WTC11 (cell line): Measurements from ENCODE around the gene DLG5. TPM values are rescaled to one million over a fixed set of nuclear protein-coding genes. Genes with fewer than 3 reads are reported as not detected.
A peak's percentile ranks its signal among the peaks of the same experiment; 100 is the strongest.

Experiments
- ATAC-seq: fragments of 200-7000 bp; cut with Tn5 transposase; 2 replicates; pipeline ENCODE4 v1.10.0; 2021; ENCODE audit warnings: mild to moderate bottlenecking, moderate library complexity
- CTCF ChIA-PET: fragments of 300-600 bp; sonication (Branson Sonifier 250); formaldehyde crosslinking; loops from one replicate; lab custom pipeline; 2021; ENCODE audit warnings: antibody characterized with exemption; lab: Charles Lee
- POLR2A ChIA-PET: fragments of 350-600 bp; sonication (Branson Sonifier 250); formaldehyde crosslinking; loops from one replicate; lab custom pipeline; 2021; ENCODE audit warnings: antibody characterized with exemption; lab: Charles Lee
- DNase-seq: peaks from one replicate; pipeline ENCODE4 v3.0.0; 2021; ENCODE audit warnings: low spot score
- H3K27ac Mint-ChIP-seq: 2 replicates; pipeline ENCODE4 v1.8.0; 2021; ENCODE audit warnings: mixed read lengths
- H3K27me3 Mint-ChIP-seq: 2 replicates; pipeline ENCODE4 v1.8.0; 2021; ENCODE audit warnings: low read depth, mild to moderate bottlenecking, moderate library complexity, mixed read lengths
- H3K36me3 Mint-ChIP-seq: 2 replicates; pipeline ENCODE4 v1.8.0; 2021; ENCODE audit warnings: mixed read lengths
- H3K4me1 Mint-ChIP-seq: 2 replicates; pipeline ENCODE4 v1.8.0; 2022; ENCODE audit warnings: mixed read lengths
- H3K4me3 Mint-ChIP-seq: 2 replicates; pipeline ENCODE4 v1.8.0; 2021; ENCODE audit warnings: mild to moderate bottlenecking, moderate library complexity, mixed read lengths
- H3K9me3 Mint-ChIP-seq: 2 replicates; pipeline ENCODE4 v1.8.0; 2021; ENCODE audit warnings: mixed read lengths
- ATF6 ChIP-seq: sonication (generic); formaldehyde crosslinking; IDR thresholded peaks from 2 replicates; pipeline ENCODE4 v1.8.1; 2023; ENCODE audit warnings: mild to moderate bottlenecking, missing genetic modification reagents
- CREB1 ChIP-seq: sonication (generic); formaldehyde crosslinking; IDR thresholded peaks from 2 replicates; pipeline ENCODE4 v1.8.0; 2023; ENCODE audit warnings: mild to moderate bottlenecking, missing genetic modification reagents
- CREM ChIP-seq: sonication (generic); formaldehyde crosslinking; IDR thresholded peaks from 2 replicates; pipeline ENCODE4 v1.8.1; 2022; ENCODE audit warnings: mild to moderate bottlenecking, missing genetic modification reagents, moderate library complexity
- ELF4 ChIP-seq: sonication (generic); formaldehyde crosslinking; IDR thresholded peaks from 2 replicates; pipeline ENCODE4 v1.8.1; 2022; ENCODE audit warnings: low read depth, mild to moderate bottlenecking, moderate library complexity, missing genetic modification reagents
- FOXP1 ChIP-seq: sonication (generic); formaldehyde crosslinking; IDR thresholded peaks from 2 replicates; pipeline ENCODE4 v1.8.0; 2022; ENCODE audit warnings: missing genetic modification reagents, mild to moderate bottlenecking, moderate library complexity, borderline replicate concordance
- GRHL2 ChIP-seq: fragments of 250-450 bp; sonication (Bioruptor Pico); IDR thresholded peaks from 2 replicates; pipeline ENCODE4 v1.8.0; 2022; ENCODE audit warnings: mild to moderate bottlenecking, moderate library complexity; ENCODE audit not compliant: insufficient replicate concordance, severe bottlenecking
- GTF2I ChIP-seq: fragments of 250-450 bp; sonication (Bioruptor Pico); conservative IDR thresholded peaks from 2 replicates; pipeline ENCODE4 v1.4.0; 2021; ENCODE audit warnings: mild to moderate bottlenecking
- IRF2 ChIP-seq: sonication (generic); formaldehyde crosslinking; IDR thresholded peaks from 2 replicates; pipeline ENCODE4 v1.8.0; 2022; ENCODE audit warnings: low read depth, missing genetic modification reagents, borderline replicate concordance
- NFE2L1 ChIP-seq: sonication (generic); formaldehyde crosslinking; IDR thresholded peaks from 2 replicates; pipeline ENCODE4 v1.8.1; 2023; ENCODE audit warnings: missing genetic modification reagents
- NFYB ChIP-seq: sonication (generic); formaldehyde crosslinking; conservative IDR thresholded peaks from 2 replicates; pipeline ENCODE4 v1.8.0; 2022; ENCODE audit warnings: low read depth, missing genetic modification reagents
- NR1H2 ChIP-seq: sonication (generic); formaldehyde crosslinking; IDR thresholded peaks from 2 replicates; pipeline ENCODE4 v1.9.0; 2021; ENCODE audit warnings: mild to moderate bottlenecking, moderate library complexity, missing genetic modification reagents
- PRDM15 ChIP-seq: sonication (generic); formaldehyde crosslinking; IDR thresholded peaks from 2 replicates; pipeline ENCODE4 v1.8.0; 2022; ENCODE audit warnings: missing genetic modification reagents
- PRRX2 ChIP-seq: fragments of 250-450 bp; sonication (Bioruptor Pico); IDR thresholded peaks from 2 replicates; pipeline ENCODE4 v1.8.0; 2021; ENCODE audit warnings: mild to moderate bottlenecking
- RORB ChIP-seq: fragments of 250-450 bp; sonication (Bioruptor Pico); IDR thresholded peaks from 2 replicates; pipeline ENCODE4 v1.9.0; 2021; ENCODE audit warnings: mild to moderate bottlenecking
- USF2 ChIP-seq: sonication (generic); formaldehyde crosslinking; IDR thresholded peaks from 2 replicates; pipeline ENCODE4 v1.8.1; 2023; ENCODE audit warnings: mild to moderate bottlenecking, missing genetic modification reagents, moderate library complexity
- ZMAT4 ChIP-seq: fragments of 250-450 bp; sonication (Bioruptor Pico); IDR thresholded peaks from 2 replicates; pipeline ENCODE4 v1.9.0; 2021; ENCODE audit warnings: mild to moderate bottlenecking
- ZNF138 ChIP-seq: sonication (generic); formaldehyde crosslinking; conservative IDR thresholded peaks from 2 replicates; pipeline ENCODE4 v1.8.1; 2022; ENCODE audit warnings: mild to moderate bottlenecking, moderate library complexity, missing genetic modification reagents
- ZNF219 ChIP-seq: sonication (generic); formaldehyde crosslinking; IDR thresholded peaks from 2 replicates; pipeline ENCODE4 v1.8.0; 2023; ENCODE audit warnings: missing genetic modification reagents, mild to moderate bottlenecking, borderline replicate concordance
- ZNF396 ChIP-seq: fragments of 250-450 bp; sonication (Bioruptor Pico); IDR thresholded peaks from 2 replicates; pipeline ENCODE4 v1.8.0; 2021; ENCODE audit warnings: mild to moderate bottlenecking, moderate library complexity, borderline replicate concordance
- total RNA-seq: library from RNA; stranded (reverse); gene quantifications from 3 replicates; pipeline ENCODE4 v1.2.3, GENCODE V29; 2021
- TF ChIP-seq, protein P1 (sequence below): sonication (generic); formaldehyde crosslinking; IDR thresholded peaks from 2 replicates; pipeline ENCODE4 v1.8.1; 2023; ENCODE audit warnings: mild to moderate bottlenecking, missing genetic modification reagents, borderline replicate concordance
- TF ChIP-seq, protein P2 (sequence below): fragments of 250-450 bp; sonication (Bioruptor Pico); IDR thresholded peaks from 2 replicates; pipeline ENCODE4 v1.9.0; 2021; ENCODE audit warnings: mild to moderate bottlenecking
- TF ChIP-seq, protein P3 (sequence below): sonication (generic); formaldehyde crosslinking; IDR thresholded peaks from 2 replicates; pipeline ENCODE4 v1.8.0; 2022; ENCODE audit warnings: mild to moderate bottlenecking, missing genetic modification reagents

DLG5 gene
- total RNA-seq, 1 experiment from 2014 or later, result 65.5 TPM

GRCh38 chr10:77821036-77821435 lies 105.5 kb downstream of the DLG5 start:
- ATAC-seq (no peak), DNase-seq (no peak)
- 0 out of 2 replicates have a peak, but pooled peaks cover under 1% of the 10 kb centered on the region for H3K4me1 Mint-ChIP-seq
- H3K27ac Mint-ChIP-seq, result peak overlapping the region; percentile 72; the same call in 1 of the 2 replicates
- no peaks in the 10 kb centered on the region for H3K9me3 Mint-ChIP-seq
- H3K27me3 Mint-ChIP-seq, result no peaks in the 10 kb centered on the region
- ChIA-PET CTCF (interaction anchor here (1.4 kb wide), 1 partner anchor 26 kb away, joined by 4 read pairs; no protein-coding TSS in a partner anchor), POLR2A (no interaction called here)
- no peak overlapping the region for H3K4me3 Mint-ChIP-seq
- TF ChIP-seq RORB (CRISPR knock-in tag), result no peak
- TF ChIP-seq, protein P1, sequence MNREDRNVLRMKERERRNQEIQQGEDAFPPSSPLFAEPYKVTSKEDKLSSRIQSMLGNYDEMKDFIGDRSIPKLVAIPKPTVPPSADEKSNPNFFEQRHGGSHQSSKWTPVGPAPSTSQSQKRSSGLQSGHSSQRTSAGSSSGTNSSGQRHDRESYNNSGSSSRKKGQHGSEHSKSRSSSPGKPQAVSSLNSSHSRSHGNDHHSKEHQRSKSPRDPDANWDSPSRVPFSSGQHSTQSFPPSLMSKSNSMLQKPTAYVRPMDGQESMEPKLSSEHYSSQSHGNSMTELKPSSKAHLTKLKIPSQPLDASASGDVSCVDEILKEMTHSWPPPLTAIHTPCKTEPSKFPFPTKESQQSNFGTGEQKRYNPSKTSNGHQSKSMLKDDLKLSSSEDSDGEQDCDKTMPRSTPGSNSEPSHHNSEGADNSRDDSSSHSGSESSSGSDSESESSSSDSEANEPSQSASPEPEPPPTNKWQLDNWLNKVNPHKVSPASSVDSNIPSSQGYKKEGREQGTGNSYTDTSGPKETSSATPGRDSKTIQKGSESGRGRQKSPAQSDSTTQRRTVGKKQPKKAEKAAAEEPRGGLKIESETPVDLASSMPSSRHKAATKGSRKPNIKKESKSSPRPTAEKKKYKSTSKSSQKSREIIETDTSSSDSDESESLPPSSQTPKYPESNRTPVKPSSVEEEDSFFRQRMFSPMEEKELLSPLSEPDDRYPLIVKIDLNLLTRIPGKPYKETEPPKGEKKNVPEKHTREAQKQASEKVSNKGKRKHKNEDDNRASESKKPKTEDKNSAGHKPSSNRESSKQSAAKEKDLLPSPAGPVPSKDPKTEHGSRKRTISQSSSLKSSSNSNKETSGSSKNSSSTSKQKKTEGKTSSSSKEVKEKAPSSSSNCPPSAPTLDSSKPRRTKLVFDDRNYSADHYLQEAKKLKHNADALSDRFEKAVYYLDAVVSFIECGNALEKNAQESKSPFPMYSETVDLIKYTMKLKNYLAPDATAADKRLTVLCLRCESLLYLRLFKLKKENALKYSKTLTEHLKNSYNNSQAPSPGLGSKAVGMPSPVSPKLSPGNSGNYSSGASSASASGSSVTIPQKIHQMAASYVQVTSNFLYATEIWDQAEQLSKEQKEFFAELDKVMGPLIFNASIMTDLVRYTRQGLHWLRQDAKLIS (CRISPR knock-in tag), result no peak
- TF ChIP-seq USF2 (CRISPR knock-in tag), result no peak
- no peak for TF ChIP-seq ELF4 (CRISPR knock-in tag)
- no peak for TF ChIP-seq NR1H2
- no peak for TF ChIP-seq CREB1 (CRISPR knock-in tag)
- no peak for TF ChIP-seq GTF2I (CRISPR knock-in tag)
- no peak for TF ChIP-seq CREM (CRISPR knock-in tag)
- no peak for TF ChIP-seq PRRX2
- no peak for TF ChIP-seq GRHL2 (CRISPR knock-in tag)
- no peak for TF ChIP-seq FOXP1 (CRISPR knock-in tag)
- no peak for TF ChIP-seq PRDM15 (CRISPR knock-in tag)
- TF ChIP-seq NFE2L1 (CRISPR knock-in tag), result no peak
- no peak for TF ChIP-seq ATF6
- peaks cover 42% of the 10 kb centered on the region for H3K36me3 Mint-ChIP-seq

DNA sequence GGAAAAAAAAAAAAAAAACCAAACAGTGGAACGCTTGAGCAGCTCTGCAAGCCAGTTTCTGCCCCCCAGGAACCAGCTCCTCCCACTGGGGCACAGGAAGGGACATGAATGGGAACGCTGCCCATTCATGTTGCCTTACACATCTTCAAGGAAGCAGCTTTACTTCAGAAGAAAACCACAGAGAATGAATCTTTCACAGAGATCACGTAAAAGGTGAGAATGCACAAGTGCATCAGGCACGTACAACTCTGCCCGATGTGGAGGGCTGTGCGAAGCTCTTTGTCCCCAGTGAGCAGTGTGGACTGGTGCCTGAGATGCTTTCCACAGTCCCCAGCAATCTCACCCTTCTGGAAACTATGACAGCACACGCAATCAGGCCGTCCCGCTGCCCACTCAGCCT lies 106.2 kb downstream of the DLG5 start:
- H3K36me3 Mint-ChIP-seq, result peaks cover 44% of the 10 kb centered on the region
- H3K27me3 Mint-ChIP-seq, result no peaks in the 10 kb centered on the region
- CTCF ChIA-PET, result no interaction called here
- DNase-seq (no peak), ATAC-seq (no peak)
- POLR2A ChIA-PET, result no interaction called here
- peak overlapping the region; percentile 72; the same call in 1 of the 2 replicates for H3K27ac Mint-ChIP-seq
- no peaks in the 10 kb centered on the region for H3K9me3 Mint-ChIP-seq
- H3K4me1 Mint-ChIP-seq, result no peaks in the 10 kb centered on the region
- H3K4me3 Mint-ChIP-seq, result no peak overlapping the region
- TF ChIP-seq IRF2 (CRISPR knock-in tag) (no peak), NFYB (no peak), ZMAT4 (CRISPR knock-in tag) (no peak), GRHL2 (CRISPR knock-in tag) (no peak), ZNF138 (CRISPR knock-in tag) (no peak), ZNF219 (no peak), ZNF396 (CRISPR knock-in tag) (no peak)
- TF ChIP-seq, protein P2, sequence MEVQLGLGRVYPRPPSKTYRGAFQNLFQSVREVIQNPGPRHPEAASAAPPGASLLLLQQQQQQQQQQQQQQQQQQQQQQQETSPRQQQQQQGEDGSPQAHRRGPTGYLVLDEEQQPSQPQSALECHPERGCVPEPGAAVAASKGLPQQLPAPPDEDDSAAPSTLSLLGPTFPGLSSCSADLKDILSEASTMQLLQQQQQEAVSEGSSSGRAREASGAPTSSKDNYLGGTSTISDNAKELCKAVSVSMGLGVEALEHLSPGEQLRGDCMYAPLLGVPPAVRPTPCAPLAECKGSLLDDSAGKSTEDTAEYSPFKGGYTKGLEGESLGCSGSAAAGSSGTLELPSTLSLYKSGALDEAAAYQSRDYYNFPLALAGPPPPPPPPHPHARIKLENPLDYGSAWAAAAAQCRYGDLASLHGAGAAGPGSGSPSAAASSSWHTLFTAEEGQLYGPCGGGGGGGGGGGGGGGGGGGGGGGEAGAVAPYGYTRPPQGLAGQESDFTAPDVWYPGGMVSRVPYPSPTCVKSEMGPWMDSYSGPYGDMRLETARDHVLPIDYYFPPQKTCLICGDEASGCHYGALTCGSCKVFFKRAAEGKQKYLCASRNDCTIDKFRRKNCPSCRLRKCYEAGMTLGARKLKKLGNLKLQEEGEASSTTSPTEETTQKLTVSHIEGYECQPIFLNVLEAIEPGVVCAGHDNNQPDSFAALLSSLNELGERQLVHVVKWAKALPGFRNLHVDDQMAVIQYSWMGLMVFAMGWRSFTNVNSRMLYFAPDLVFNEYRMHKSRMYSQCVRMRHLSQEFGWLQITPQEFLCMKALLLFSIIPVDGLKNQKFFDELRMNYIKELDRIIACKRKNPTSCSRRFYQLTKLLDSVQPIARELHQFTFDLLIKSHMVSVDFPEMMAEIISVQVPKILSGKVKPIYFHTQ (CRISPR knock-in tag), result no peak
- TF ChIP-seq, protein P3, sequence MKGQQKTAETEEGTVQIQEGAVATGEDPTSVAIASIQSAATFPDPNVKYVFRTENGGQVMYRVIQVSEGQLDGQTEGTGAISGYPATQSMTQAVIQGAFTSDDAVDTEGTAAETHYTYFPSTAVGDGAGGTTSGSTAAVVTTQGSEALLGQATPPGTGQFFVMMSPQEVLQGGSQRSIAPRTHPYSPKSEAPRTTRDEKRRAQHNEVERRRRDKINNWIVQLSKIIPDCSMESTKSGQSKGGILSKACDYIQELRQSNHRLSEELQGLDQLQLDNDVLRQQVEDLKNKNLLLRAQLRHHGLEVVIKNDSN (CRISPR knock-in tag), result no peak
